ENCODE data around the gene SHFL.

Gene SHFL

DNA sequence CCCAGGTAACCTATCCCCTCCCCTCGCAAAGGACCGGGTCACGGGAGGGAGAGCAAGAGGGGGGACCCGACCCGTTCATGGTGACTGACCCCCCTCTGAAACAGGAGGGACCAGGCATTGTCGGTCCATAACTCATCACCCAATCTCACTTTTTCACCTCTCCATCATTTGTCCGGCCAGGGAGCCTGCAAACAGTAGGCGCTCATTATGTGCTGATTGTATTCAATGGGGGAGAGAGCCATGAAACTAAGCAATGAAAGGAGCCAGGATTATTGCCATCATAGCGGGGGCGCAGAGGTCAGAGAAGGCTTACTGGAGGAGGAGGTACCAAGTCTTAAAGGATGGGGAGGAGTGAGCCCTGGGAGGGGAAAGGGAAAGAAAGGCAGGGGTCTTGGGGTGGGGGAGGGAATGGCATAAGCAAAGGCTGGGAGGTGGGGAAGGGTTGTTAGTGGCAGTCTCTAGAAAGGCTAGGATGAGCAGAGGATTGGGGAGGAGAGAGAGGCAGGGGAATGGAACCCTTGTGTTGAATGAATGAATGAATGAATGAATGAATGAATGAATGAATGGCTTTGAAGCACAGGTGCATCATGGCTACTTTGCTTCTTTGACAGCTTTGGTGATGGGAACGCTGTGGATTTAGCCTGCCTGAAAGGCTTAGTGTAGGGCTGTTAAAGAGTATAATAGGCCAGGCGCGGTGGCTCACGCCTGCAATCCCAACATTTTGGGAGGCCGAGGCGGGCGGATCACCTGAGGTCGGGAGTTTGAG is 1.4 kb downstream of the SHFL start:
- DNase-seq (ENCODE audit: low spot score) = no peak

DNA sequence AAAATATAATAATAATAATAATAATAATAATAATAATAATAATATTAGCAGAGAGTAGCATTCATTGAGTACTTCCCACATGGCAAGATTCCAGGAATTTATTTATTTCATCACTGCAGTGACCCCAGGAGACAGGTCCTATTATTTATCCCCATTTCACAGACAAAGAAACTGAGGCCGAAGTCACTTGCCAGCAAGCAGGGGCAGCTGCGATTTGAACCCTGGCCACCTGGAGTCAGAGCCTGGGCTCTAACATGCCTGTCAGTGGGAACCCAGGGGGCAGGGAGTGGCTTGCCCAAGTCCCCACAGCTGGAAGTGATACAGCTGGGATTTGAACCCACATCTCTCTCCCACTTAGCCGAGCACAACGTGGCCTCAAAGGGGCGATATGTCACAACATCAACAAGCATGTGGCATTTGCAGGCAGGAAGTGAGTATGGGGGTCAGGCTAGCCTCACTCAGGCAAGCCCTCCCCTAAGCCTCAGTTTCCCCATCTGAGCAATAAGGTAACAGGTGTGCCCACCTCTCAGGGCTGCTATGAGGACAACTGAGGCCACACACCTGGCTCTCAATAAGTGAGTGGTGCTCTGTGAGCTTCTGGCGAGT is 2.9 kb downstream of the SHFL start:
- DNase-seq (ENCODE audit: low spot score) = no peak

DNA sequence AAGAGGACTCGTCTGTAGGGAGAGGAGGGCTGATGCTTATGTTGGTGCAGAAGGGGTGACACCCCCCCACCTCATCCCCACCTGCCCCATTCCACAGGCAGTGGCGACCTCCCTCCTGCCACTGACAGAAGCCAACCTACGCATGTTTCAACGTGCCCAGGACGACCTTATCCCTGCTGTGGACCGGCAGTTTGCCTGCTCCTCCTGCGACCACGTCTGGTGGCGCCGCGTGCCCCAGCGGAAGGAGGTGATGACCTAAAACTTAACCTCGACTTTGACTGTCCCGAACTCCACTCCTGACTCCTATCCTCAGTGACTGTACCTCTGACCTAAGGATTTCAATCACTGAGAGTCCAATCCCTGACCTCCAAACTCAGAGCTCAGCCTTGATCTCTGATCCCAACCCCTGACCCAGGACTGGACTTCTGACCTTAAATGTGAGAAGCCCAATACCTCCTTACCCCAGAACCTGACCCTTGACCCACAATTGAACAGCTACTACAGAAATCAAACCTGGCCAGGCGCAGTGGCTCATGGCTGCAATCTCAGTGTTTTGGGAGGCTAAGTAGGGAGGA is 3.8 kb downstream of the SHFL start:
- no peak for DNase-seq (ENCODE audit: low spot score)

DNA sequence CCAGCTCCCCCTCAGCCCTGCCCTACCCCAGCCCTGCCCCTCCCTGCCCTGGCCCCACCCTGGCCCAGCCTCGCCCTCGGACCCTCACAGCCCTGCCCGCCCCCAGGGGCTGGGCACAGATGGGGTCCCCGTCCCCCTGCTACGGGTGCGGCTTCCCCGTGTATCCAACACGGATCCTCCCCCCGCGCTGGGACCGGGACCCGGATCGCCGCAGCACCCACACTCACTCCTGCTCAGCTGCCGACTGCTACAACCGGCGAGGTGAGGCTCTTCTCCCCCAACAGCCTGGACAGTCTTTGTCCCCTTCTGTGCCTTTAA is 5.2 kb downstream of the SHFL start:
- no peak for DNase-seq (ENCODE audit: low spot score)

DNA sequence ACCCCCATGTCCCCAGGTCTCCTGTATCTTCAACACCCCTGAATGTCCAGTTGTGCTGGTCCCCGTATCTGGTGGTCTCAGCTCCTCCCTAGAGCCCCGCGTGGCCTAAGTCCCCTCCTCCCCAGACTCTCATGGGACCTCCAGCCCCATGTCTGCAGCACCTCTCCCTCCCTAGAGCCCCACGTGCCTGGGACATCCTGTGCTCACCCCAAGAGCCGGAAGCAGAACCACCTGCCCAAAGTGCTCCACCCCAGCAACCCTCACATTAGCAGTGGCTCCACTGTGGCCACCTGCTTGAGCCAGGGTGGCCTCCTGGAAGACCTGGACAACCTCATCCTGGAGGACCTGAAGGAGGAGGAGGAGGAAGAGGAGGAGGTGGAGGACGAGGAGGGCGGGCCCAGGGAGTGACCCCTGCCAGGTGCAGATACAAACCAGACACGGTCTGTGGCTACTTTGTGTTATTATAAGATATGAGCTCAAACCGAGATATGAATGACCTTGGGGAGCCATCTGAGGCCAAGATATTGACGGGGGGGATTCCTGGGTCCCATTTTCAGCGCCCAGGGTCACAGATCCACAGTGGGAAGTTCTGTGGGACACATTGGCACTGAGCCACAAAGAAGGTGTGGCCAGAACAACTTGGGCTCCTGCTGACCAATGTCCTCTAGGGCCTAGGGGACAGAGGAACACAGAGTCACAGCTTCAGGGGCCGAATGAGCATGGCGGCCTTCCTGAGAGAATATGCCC is 6.0 kb downstream of the SHFL start:
- DNase-seq (ENCODE audit: low spot score) = peak; percentile 53

DNA sequence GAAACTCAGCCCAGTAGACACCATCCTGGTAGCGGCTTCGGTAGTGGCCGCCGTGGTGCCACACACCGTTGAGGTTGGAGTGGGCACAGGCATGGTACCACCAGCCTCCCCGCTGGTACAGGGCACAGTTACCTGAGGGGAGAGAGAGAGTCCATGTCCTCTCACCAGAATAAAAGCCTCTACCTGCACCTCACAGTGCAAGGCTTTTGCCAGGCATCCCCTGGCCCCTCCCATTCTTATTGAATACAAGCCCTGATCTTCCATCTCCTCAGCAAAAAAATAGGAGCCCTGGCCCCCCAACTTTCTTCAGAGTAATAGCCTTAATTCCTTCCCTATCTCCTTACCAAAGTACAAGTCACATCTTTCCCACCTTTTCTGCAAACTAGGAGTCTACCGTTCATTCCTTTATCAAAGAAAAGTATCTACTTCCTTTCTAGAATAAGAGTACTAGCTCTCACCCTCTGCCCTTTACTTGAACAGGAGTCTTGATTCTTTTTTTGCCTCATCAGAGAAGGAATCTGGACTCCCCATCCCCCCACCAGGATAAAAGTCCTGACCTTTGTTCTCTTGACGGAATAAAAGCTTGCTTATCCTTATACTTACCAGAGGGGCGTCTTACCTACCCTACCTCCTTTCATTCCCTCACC is 6.7 kb downstream of the SHFL start:
- peak; percentile 8 for DNase-seq (ENCODE audit: low spot score)

DNA sequence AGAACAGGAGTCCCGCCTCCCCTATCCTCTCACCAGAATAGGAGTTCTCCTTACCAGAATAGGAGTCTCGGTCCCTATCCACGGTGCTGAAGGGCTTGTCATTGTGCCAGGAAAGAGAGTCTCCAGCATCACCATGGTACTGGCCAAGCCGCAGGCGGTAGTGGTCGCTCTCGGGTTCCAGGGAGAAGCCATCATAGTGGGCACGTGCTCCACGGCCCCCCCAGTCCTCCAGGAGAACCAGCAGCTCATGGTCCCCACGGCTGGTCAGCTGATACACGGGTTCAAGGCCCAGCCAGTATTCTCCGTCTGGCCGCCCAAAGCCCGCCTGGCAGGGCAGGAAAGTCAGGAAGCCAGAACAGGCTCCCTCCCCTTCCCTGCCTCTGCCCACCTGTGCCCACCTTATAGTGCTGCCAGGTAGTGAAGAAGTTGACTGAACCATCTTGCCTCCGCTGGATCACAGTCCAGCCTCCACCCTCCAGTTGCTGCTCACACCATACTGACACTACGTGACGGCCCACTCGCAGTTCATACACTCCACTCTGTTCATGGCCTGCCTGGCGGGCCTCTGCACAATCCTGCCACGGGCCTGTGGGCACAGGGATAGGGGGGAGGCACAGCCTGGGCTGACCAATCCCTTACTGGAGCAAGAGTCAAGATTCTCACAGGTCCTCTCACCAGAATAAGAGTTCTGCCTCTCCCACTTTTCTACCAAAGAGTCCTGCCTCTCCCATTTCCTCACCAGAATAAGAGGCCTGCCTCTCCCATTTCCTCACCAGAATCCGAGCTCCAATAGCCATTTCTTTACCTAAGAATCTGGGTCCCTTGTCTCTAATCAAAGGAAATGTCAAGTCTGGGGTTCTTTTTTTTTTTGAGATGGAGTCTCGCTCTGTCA is 7.4 kb downstream of the SHFL start:
- DNase-seq (ENCODE audit: low spot score) = no peak

DNA sequence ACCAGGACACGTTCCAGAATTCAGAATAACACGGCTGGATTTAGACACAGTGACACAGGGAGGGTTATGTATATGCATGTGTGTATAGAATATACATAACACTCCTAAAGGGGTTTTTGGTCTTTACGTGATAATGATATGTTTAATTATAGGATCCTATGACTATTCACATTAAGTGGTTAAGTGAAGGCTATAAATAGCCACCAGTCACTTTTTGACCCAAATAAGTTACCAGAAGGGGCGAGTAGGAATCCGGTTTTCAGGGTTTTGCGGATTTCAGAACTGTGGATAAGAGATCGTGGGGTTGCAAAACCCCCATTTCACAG is 9.5 kb downstream of the SHFL start:
- DNase-seq (ENCODE audit: low spot score) = no peak

DNA sequence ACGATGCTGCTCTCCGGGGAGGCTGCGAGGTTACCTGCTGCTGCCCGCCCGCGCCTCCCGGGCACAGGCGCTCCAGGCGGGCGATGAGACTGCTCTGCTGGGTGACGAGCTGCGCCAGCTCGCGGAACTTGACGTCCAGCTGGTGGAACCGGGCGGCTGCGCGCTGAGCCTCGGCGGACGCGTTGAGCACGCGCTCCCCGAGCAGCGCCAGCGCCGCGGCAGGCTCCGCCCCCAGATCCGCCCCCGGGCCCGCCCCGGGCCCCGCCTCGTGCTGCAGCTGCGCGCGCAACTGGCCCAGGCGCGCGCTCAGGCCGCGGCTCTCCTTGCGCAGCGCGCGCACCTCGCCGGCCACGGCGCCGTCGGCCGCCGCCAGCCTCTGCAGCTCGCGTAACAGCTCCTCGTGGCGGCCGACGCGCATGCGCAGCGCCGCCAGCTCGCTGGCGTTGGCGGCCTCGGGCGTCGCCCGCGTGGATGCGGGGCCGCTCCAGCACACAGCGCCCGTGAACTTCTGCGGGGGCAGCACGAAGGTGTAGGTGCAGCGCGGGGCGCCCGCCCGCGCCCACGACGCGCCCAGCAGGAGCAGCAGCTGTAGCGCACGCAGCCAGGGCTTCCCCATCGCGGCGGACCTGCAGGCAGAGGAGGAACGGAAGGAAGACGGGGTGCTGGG is 10.0 kb downstream of the SHFL start:
- peak; percentile 93 for DNase-seq (ENCODE audit: low spot score)

DNA sequence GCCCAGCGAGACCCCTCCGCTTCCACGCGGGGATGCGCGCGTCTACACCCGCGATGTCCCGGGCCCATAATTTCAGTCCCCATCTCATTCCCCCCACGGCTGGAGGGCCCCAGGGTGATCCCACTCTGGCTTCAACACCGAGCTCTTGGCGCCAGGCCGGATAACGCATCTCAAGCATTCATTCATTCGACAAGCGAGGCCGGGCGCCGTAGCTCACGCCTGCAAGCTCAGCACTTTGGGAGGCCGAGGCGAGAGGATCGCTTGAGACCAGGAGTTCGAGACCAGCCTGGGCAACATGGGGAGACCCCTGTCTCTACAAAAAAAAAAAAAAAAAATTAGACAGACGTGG is 10.5 kb downstream of the SHFL start:
- no peak for DNase-seq (ENCODE audit: low spot score)

DNA sequence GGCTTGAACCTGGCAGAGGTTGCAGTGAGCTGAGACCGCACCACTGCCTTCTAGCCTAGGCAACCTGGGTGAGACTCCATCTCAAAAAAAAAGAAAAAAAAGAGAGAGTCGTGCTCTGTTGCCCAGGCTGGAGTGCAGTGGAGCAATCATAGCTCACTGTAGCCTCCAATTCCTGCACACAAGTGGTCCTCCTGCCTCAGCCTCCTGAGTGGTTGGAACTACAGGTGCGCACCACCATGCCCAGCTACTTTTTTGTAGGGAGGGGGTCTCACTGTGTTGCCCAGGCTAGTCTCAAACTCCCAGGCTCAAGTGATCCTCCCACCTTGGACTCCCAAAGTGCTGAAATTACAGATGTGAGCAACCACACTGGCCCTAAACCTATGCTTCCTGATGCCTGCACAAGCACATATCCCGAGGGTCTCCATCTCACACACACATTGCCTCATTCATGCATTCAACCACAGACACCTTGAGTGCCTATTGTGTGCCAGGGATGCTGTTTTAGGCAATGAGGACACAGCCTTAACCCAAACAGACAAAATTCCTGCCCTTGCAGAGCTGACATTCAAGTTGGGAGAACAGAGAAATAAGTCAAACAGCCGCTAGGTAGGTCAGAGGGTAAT is 14.2 kb downstream of the SHFL start:
- DNase-seq (ENCODE audit: low spot score) = no peak

DNA sequence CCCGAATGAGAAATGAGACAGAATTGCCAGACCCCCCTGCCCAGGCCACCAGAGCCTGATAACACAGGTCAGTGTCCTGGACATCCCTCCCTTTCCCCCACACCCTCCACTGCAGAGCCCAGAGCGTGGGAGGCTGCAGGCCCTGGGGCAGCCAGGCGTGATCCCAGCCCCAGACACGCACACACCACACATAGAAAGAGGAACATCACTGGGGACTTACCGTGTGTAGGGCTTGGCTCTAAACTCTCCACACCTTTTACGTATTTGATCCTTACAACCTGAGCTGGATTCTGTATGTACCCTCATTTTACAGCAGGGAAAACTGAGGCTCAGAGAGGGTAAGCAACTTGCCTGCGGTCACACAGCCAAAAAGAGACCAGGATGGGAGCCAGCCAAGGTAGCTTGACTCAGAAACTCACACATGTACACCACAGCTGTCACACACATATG is 16.7 kb downstream of the SHFL start:
- DNase-seq (ENCODE audit: low spot score) = peak; percentile 82

DNA sequence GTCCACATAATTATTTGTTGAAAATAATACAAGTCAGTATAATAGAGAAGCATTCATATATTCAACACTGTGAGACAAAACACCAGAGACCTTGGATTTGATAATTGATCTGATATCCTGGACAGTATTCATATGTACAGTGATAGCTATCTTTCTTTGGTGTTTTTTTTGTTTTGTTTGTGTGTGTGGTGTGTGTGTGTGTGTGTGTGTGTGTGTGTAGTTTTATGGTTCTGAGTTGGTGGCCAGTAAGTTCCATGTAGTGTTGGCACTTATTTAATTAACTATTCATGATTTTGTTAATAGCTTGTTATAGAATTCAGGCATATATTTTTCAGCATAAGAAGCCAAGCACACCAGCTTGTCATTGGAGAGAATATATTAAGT is 18.0 kb downstream of the SHFL start:
- DNase-seq (ENCODE audit: low spot score) = no peak

DNA sequence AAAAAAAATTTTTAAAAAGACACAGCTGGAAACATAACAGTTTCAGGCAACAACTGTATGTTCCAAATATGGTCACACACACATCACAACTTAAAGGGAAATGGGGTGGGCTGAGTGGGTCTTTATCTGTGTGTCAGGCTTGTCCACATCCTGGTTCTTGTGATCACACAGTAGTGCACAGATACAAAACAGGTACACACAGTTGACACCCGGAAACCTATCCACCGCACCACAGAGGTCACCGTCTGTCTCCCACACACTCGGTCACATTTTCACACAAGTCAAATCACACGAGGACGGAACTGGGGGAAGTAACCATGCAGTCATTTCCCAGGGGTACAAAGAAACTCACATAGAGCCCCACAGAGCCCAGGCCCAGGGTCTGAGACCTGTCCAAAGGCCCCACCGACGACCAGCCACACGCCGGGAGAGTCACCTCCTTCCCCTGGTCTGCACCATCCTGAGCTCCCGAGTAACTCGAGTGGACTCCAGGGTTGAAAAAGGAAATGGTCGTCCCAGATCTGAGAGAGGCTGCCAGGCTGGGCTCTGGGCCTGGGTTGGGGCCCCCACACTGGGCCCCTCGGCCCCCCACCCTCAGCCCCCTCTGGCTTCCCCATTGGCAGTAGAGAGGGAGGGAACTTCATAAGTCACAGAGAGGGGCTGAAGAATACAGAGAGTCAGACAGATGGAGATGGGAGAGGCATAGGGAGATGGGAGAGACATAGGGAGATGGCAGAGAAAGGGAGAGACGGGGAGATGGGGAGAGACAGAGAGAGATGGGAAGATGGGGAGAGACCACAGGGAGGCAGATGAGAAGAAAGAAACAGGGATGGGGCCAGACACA is 18.8 kb downstream of the SHFL start:
- peak; percentile 89 for DNase-seq (ENCODE audit: low spot score)

DNA sequence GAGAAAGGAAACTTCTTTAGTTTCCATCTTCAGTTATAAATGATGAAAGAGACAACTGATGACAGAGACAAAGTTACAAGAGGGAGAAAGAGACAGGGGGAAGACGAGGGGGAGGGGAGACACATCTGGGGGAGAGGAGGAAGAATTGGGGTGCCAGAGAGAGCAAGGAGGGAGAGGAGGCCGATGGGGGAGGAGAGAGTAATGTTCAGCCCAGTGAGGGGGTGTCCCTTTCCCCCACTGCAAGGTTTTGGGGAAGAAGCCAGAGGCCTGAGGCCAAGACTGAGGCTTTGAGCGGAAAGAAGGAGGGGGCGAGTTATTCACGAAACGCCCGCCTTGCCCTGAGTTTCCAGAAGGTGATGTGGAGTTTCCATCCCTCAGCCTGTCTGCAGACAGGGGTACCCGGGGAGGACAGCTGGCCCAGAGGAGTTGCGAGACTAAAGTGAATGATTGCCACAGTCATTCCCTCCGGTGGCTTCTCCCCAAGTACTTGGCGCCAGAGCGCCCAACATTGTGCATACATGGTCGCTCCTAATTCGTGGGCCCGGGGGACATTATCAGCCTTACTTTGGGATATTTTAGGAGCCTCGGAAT is 19.5 kb downstream of the SHFL start:
- peak; percentile 57 for DNase-seq (ENCODE audit: low spot score)

DNA sequence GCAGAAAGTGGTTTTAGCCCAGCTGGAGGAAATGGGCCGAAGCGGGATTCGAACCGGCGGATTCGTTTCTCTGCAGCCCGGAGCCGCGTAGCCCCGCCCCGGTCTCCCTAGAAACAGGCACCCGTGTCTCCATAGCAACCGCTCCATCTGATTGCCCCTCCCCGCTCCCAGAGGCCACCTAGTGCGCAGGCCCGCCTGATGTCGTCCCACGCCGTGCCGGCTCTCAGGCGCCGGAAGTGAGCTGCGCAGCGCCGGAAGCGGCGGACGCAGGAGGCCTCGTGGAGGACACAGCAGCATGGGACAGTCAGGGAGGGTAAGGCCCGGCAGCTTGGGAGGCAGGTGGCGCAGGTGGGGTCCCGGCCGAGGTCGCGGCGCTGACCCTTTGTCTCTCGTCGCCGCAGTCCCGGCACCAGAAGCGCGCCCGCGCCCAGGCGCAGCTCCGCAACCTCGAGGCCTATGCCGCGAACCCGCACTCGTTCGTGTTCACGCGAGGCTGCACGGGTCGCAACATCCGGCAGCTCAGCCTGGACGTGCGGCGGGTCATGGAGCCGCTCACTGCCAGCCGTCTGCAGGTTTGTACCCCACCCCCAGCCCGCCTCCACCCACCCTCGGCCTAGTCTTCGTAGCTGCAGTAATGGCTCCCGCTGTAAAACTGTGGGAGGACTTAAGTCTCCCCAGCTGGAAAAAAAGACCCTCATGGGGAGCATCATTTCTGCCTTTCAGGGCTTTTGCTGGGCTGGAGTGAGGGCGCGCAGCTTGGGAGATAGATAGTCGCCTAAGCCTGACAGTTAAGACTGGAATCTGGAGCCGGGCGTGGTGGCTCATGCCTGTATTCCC is 20.2 kb downstream of the SHFL start, which contains the start of gene PPAN:
TSS of gene PPAN (plus strand) at position 263 of the 837 bp plus-strand sequence. CDS start at position 296, 33 bp downstream.
- DNase-seq (ENCODE audit: low spot score) = peak; percentile 98

DNA sequence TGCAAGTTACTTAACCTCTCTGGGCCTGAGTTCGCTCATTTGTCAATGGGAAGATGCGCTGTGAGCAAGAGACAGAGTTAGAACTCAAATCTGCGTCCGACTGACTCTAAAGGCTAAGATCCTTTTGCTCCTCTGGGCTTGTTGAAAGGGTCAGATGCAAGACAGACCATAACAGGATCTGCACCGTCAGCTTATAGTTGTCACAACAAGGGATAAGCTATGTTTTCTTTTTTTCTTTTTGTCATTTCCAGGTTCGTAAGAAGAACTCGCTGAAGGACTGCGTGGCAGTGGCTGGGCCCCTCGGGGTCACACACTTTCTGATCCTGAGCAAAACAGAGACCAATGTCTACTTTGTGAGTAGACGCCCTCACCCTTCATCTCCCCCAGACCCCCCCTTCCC is 21.1 kb downstream of the SHFL start:
- DNase-seq (ENCODE audit: low spot score) = no peak

DNA sequence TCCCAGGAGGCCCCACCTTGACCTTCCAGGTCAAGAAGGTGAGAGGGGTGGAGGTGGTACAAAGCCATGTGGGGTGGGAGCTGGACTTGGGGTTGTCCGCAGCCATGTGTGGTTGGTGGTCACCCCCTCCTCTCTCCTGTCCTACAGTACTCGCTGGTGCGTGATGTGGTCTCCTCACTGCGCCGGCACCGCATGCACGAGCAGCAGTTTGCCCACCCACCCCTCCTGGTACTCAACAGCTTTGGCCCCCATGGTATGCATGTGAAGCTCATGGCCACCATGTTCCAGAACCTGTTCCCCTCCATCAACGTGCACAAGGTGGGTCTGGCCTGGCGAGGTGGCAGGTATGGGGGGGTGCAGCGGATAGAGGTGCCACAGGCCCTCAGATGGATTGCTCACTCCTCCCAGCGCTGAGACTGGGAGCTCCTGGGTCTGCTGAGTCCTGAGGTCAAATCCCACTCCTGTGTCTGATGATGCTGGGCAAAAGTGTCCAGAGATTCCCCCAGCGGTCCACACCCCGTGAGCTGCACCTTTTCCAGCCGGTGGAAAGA is 21.8 kb downstream of the SHFL start:
- no peak for DNase-seq (ENCODE audit: low spot score)
